Left kidney (tissue), 2 donors: ENCODE data around the gene TP53I3. TPM values are rescaled to one million over a fixed set of nuclear protein-coding genes. Genes with fewer than 3 reads are reported as not detected.
"Not testable (repeated sequence)": the region's sequence is repeated elsewhere in the genome, so short reads cannot be mapped to it uniquely, and the experiment has no call there.

Source experiments
- DNase-seq: peaks from one replicate; pipeline ENCODE4 v3.0.0-alpha.2; 2013
- polyA plus RNA-seq: library from polyadenylated mRNA; unstranded; fragments of 120-200 nt; gene quantifications from one replicate; pipeline ENCODE4 v1.2.1, GENCODE V29; 2013; ENCODE audit not compliant: insufficient read length

Gene TP53I3
- polyA plus RNA-seq, 1 donor: 44.5 TPM

DNA sequence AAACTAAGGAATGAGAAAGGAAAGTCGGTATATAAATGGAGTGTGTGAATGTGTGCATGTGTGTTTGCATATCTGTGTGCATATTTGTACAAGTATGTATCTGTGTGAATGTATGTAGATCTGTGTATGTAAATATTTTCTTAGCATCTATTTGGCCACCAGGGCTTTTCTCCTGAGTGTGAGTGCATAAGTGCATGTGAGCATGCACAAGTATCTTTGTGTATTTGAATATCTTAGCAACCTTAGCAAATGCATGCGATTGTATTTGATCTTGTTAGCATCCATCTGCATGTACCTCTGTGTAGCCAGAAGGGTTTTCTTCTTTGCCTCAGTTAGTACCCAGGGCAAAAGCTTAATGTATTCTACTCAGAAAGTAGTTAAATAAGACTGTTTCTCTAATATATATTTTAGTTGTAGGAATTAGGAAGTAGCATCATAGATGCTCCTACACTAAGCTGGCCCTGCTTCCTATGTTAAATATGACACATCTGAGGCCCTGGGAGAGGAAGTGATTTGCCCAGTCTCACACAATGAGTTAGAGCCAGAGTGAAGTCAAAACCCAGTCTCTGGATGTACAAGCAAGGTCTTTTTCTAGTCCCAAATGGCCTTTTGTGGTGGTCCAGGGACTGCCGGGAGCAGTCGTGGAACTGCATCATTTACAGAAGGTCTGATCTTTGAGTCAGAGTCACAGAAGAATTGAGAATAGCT, 25.9 kb downstream of the TP53I3 start:
- DNase-seq: no peak

DNA sequence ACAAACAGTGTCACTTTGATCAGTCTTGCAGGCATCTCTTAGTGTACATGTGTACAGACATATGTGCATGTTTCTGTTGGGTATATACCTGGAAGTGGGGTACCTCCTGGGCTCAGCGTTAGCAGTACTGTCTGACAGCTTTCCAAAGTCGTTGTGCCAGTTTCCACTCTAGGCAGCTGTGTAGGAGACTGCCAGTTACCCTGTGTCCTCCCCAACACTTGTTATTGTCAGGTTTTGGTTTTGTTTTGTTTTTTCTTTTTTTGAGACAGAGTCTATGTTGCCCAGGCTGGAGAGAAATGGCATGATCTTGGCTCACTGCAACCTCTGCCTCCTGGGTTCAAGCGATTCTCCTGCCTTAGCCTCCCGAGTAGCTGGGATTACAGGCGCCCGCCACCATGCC, 28.9 kb downstream of the TP53I3 start:
- DNase-seq: no peak

DNA sequence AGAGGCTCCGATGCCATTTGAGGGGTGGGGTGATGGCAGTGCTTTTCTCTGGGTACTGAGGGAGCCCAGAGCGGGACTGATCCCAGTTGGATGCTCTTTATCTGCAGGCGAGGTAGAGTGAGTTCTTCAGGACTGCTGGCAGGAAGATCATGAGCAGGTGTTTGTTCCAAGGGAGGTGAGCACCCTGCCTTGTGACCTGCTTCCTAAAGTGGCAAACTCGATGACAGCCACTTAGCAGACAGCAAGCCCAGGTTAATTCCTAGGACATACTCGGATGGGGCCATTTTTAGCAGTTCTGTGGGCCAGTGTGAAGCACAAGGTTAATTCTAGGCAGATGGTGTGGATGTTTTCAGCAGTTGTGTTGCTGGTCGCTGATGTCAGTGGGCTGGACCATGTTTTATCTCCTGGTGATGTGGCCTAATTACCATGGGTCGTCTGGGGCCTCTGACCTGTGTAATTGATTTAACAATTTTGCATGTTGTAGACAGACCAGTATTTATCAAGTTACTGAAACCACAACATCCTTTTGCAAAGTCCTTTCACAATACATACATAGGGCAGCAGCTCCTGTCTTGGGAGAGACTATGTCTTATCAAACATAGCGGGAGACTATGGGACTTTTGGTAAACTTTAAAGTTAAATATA, 30.1 kb downstream of the TP53I3 start:
- DNase-seq: no peak

DNA sequence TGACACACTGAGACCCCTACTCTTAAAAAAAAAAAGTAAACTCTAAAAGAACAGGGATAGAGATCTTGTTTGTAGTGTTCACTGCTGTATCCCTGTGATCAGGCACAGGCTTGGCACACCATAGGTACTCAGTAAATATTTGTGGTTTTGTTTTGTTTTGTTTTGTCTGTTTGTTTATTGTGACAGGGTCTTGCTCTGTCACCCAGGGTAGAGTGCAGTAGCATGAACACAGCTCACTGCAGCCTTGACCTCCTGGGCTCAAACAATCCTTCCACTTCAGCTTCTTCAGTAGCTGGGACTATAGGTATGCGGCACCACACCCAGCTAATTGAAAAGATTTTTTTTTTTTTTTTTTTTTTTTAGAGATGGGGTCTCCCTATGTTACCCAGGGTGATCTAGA, 31.7 kb downstream of the TP53I3 start:
- DNase-seq: no peak

DNA sequence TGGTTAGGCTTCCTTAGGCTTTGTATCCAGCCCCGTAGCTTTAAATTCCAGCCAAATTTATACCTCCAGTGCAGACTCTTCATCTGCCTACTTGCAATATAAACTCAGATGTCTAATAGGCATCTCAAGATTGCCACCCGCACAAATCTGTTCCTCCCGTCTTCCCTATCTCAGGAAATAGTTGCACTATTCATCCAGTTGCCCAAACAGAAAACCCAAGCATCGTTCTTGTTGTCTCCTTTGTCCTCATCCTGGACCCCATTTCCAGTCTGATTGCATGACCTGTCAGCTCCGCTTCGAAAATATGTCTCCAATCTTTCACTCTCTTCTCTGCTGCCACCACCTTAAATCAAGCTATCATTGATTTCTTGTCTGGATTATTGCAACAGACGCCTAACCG, 32.8 kb downstream of the TP53I3 start:
- no peak for DNase-seq

DNA sequence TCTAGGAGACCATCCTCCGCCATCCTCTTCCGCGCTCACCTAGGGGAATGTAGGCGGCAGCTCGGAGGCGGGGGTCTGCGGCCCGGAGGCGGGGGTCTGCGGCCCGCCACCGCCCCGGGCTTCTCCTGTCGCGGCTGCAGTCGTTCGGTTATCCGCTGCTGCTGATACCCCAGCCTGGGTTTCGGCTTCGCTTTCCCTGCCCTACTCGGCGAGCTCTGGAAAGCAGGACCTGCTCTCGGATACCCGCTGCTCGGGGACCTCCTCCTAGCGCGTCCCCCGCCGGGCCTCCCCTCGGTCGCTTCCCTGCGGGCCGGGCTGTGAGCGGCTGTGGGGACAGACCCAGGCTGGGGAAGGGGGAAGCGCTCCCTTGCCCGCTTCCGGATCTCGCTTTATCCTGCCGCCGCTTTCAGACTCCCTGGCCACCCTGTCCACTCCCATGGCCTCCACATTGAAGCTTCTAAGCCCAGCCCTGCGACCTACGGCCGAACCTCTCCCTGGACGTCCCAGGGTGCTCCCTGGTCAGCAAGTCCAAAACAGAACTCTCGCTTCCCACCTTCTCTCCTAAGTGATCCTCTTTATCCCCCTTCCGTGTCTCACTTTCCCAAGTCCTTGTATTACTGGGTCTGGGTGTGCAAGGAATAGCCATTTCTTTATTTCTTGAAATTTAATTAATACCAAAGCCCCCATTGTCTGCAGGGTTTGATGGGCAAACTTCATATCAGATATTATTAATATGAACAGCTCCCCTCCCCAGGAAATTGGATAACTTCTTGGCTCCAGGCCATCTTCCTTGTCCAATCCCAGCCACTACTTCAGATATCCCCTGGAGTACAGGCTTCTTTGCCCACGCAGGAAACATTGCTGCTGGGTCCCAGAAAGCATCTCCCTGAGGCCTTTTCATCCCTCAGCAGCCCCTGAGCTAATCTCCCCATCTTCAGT, 34.3 kb downstream of the TP53I3 start:
- DNase-seq: peak; percentile 18

DNA sequence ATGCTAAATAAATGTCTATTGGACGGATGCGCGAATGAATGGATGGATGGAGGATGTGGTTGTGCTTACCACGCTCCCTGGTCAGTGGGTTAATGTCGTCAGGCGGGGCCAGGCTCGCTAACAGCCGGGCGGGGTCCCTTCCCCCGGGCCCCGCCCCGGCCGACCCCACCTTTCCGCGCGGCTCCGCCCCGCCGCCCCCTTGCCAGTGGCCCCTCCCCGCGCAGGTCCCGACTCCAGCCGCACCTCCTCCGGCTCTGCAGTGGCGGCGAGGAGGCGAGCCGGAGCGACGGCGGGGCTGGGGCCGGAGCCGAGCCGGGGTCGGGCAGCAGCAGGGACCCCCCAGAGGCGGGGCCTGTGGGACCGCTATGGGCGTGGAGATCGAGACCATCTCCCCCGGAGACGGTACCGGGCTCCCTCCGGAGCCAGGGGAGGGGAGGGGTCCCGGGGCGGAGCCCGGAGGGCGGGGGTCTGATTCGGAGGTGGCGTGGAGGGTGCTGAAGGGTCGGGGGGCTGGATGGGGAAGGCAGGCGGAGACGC, 35.1 kb downstream of the TP53I3 start, which contains the start of gene FKBP1B:
FKBP1B (plus strand) TSS at position 257 of the 537 bp plus-strand sequence; CDS start at position 366, 109 bp downstream.
- peak; percentile 49 for DNase-seq

DNA sequence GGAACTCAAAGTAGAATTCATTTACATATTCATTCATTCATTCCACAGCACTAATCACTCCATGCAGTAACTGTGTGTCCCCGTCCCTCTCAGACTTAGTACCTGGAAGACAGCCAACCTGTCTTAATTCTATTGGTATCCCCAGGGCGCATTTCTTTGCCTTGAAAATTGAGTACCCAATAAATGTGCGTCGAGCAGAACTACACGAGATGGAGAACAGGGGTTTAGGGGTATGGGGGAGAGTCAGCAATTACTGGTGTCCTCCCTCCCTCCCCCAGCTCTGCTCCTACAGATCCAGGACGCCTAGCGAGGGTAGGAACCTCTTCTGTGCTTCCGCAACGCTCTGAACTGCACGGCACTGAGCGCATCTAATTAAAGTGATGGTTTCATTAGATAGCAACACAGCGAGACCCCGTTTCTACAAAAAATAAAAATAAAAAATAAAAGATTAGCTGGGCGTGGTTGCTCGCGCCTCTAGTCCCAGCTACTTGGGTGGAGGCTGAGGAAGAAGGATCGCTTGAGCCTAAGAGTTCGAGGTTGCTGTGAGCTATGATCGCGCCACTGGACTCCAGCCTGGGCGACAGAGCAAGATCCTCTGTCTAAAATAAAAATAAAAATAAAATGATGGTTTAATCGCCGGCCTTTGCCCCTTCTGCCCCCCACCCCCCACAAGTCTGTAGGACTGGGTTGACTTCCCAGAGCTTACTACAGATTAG, 35.7 kb downstream of the TP53I3 start:
- no peak for DNase-seq

DNA sequence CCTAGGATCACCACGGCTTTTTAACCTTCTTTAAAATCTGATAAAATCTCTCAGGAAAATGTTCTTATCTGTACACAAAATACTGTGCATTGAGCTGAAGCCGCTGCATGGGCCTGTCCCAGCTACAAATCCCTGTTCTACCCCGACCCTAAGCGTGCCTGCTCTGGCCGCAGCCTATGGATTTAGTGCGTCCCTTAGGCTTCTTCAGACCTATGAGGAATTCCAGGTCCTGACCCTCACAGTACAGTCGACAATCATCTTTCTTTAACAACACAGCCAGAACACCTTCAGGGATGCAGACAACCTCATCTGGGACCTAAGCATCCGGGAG, 37.0 kb downstream of the TP53I3 start:
- no peak for DNase-seq

DNA sequence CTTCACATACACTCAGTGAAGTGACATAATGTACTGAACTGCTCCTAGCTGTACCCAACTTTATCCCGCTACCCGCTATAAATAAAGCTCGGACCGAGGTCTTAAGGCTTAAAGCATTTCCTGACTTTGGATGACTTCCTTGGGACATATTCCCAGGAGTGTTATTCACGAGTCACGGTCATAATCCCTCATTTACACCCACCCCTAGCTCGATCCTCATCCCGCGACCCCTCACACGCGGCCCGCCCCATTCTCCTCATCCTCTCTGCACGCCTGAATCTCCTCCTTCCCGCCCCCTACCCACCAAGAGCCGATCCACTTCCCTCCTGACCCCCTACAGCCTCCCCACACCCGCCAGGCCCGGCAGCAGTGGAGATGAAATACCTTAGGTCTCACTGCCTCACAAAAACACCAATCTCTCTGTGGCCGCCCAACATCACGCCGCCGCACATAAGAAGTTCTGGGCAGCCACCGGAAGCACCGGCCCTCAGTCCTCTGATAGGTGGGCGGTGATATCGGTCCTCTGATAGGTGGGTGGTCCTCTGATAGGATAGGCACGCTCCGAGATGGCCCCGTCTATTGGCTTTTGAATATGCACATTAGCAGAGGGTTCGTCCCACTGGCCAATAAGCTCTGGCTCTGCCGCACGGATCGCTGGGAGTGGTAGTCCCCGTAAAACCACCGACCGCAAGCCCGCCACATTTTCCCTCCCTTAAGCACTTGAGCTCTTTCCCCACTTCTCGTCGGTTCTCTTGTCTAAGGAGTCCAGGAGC, 37.5 kb downstream of the TP53I3 start, which contains the start of gene WDCP:
WDCP (minus strand) TSS at position 462 of the 773 bp plus-strand sequence. CDS start 7,897 bp downstream, outside the sequence.
- DNase-seq: peak; percentile 97

DNA sequence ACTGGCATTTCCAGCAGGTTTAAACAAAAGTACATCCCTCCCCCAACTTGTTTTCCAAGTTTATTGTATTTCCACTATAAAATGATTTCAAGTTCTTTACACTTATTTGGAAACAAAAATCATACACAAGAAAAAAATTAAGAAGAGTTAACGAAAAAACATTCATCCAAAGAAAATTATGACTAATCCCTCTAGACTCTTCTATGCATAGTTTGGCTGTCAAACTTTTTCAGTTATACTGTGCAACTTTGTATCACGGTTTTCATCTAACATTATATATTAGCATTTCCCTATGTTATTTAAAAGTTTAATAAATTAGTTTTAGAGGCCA, 38.1 kb downstream of the TP53I3 start:
- no peak for DNase-seq

DNA sequence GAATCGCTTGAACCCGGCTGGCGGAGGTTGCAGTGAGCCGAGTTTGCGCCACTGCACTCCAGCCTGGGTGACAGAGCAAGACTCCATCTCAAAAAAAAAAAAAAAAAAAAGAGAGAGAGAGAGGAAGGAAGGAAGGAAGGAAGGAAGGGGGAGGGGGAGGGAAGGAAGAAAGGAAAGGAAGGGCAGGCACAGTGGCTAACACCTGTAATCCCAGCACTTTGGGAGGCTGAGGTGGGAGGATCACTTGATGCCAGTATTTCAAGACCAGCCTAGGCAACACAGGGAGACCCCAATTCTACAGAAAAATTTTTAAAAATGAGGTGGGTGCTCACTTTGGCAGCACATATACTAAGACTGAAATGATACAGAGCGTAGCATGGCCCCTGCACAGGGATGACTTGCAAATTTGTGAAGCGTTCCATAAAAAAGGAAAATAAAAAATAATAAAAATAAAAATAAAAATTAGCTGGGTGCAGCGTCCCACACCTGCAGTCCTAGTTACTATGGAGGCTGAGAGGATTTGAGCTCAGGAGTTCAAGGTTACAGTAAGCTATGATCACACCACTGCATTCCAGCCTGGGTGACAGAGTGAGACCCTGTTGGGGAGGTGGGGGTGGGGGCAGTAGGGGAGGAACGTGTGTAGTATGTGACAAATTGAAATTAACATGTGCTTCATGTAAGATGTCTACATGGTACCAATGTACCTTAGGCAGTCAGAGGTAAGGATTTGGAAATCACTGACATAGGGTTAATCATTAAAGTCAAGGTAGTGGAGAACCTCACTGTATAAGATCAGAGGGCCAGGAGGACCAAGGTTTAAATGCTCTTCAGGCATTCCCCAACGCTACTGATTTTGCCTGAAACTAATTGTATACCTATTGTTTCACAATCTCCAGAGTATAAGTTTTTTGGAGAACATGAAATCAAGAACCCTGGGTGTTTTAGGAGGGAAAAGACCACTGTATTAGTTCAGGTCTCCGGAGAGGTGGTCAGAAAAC, 38.8 kb downstream of the TP53I3 start:
- DNase-seq: no peak

DNA sequence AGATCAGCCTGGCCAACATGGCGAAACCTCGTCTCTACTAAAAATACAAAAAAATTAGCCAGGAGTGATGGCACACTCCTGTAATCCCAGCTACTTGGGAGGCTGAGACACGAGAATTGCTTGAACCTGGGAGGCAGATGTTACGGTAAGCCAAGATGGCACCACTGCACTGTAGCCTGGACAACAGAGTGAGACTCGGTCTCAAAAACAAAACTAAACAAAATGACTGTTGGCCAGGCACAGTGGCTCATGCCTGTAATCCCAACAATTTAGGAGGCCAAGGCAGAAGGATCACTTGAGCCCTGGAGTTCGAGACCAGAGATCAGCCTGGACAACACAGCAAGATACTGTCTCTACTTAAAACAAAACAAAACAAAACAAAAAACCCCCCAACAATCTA, 41.5 kb downstream of the TP53I3 start:
- DNase-seq: not testable (repeated sequence)

DNA sequence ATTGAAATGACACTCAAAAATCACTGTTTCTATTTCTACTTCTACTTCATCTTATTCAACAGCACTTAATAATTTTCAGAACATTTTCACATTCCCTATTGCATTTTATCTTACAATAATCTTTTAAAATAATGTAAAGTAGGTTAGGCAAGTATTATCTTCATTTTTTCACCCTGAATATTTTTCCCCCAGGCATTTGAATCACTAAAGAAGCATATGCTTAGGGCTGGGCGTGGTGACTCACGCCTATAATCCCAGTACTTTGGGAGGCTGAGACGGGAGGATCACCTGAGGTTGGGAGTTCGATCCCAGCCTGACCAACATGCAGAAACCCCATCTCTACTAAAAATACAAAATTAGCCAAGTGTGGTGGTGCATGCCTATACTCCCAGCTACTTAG, 44.1 kb downstream of the TP53I3 start:
- no peak for DNase-seq

DNA sequence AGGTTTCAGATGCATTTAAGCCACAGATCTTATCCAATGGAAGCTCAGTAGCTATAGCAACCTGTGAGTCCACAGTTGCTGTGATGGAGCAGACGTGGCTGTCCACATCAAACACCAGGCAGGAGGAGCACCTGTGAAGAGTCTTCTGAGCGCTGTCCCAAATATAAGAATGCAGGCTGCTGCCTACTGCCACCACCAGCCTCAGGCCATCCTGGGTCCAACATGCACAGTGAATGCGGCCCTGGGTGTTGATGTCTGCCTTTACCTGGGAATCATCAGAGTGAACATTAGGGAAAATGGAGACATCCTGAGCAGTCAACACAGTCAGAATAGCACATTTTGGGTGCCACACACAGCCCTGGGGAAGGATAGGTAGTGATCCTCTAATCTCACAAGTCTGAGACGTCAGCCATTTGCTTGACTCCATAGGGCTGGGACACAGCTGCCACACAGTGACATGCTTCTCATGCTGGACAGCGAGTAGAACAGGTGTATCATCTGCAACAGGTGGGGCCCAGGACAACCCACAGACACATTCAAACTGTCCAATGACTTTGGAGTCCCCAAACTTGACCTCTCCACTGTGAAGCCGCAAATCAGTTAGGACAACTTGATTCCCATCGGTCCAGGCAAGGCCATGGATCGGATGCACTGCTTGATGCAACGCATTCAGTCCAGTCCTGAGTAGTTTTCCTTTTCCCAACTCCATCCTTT, 45.7 kb downstream of the TP53I3 start:
- no peak for DNase-seq
